Measurements from ENCODE around the gene PPP4C. TPM values are rescaled to one million over a fixed set of nuclear protein-coding genes. Genes with fewer than 3 reads are reported as not detected.
A peak's percentile ranks its signal among the peaks of the same experiment; 100 is the strongest.

Gene PPP4C
- total RNA-seq, result 175 and 178 TPM in 2 replicates

DNA sequence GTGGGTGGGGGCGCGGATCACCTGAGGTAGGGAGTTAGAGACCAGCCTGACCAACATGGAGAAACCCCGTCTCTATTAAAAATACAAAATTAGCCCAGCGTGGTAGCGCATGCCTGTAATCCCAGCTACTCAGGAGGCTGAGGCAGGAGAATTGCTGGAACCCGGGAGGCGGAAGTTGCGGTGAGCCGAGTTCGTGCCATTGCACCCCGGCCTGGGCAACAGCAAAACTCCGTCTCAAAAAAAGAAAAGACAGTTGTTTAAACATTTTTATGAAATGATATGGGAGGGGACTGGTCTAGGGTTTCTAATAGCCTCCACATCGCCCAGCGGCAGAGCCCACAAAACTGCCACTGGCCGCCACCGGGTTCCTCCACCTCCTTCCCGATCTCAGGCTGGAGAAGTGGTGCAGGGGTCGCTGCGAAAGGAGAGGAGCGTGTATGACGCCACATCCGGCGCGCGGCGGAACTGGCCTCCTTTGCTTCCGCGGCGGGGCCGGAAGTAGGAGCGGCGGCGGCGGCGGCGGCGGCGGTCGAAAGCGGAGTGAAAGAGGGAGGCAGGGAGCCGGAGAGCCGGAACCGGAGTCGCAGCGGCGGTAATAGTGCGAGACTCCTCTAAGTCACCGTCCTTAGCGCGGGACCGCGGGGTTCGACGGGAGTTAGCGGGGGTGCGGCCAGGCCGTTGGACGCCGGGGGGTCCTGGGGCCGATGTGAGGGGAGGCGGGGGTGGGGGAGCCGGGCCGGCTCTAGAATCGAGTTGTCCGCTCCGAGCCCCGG, at the start of gene PPP4C:
PPP4C (plus strand) TSS at position 492 of the 773 bp plus-strand sequence. CDS start 384 bp downstream, outside the sequence.
- peak within 1 kb of the TSS; percentile 92 for H3K4me2 ChIP-seq (ENCODE audit: insufficient read depth, low read length)
- H3K79me2 ChIP-seq (ENCODE audit: insufficient read depth, low read length), result peaks cover 65% of the 10 kb centered on the region
- H2AFZ ChIP-seq (ENCODE audit: low read length), result peak within 1 kb of the TSS; percentile 74
- H3K27me3 ChIP-seq (ENCODE audit: insufficient read depth, low read length), result no peaks in the 10 kb centered on the region
- no peaks in the 10 kb centered on the region for H3K9me3 ChIP-seq (ENCODE audit: low read depth, low read length)
- TF ChIP-seq, protein P1, sequence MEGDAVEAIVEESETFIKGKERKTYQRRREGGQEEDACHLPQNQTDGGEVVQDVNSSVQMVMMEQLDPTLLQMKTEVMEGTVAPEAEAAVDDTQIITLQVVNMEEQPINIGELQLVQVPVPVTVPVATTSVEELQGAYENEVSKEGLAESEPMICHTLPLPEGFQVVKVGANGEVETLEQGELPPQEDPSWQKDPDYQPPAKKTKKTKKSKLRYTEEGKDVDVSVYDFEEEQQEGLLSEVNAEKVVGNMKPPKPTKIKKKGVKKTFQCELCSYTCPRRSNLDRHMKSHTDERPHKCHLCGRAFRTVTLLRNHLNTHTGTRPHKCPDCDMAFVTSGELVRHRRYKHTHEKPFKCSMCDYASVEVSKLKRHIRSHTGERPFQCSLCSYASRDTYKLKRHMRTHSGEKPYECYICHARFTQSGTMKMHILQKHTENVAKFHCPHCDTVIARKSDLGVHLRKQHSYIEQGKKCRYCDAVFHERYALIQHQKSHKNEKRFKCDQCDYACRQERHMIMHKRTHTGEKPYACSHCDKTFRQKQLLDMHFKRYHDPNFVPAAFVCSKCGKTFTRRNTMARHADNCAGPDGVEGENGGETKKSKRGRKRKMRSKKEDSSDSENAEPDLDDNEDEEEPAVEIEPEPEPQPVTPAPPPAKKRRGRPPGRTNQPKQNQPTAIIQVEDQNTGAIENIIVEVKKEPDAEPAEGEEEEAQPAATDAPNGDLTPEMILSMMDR (IDR thresholded peaks at IDR 0.05; ENCODE audit: extremely low read depth, low read depth, low read length), result no peak
- peak within 1 kb of the TSS; percentile 70 for H3K27ac ChIP-seq (ENCODE audit: low read depth, low read length)
- H3K4me3 ChIP-seq (ENCODE audit: insufficient read depth, low read length), result peak within 1 kb of the TSS; percentile 99
- DNase-seq (ENCODE audit: insufficient read length, low spot score, missing footprints), result peak; percentile 99
- H3K36me3 ChIP-seq (ENCODE audit: insufficient read depth, low read length), result peaks cover 54% of the 10 kb centered on the region
- peaks cover 35% of the 10 kb centered on the region for H4K20me1 ChIP-seq (ENCODE audit: insufficient read depth, low read length)
- H3K4me1 ChIP-seq (ENCODE audit: insufficient read depth, low read length), result peaks cover 17% of the 10 kb centered on the region

DNA sequence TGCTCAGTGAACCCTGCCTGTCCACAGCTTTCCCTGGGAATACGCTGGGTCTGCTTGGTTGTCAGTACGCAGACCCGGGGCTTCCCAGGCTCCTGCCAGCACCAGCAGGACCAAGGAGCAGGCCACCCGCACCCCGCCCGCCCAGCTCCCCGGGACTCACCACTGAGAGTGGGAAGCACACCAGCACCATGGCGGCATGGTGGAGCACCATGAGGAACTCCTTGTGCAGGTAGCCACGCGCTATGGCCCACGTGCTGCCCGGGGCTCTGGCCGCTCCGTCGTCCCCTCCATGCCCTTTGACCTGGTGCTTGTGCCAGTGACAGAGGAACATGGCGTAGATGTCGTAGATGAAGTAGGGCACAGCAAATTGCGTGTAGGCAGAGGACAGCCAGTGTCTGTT, 49.3 kb upstream of the PPP4C start:
- Histone ChIP-seq H3K4me1 (ENCODE audit: insufficient read depth, low read length) (no peaks in the 10 kb centered on the region), H2AFZ (ENCODE audit: low read length) (no peak overlapping the region), H3K9me3 (ENCODE audit: low read depth, low read length) (no peaks in the 10 kb centered on the region), H3K27me3 (ENCODE audit: insufficient read depth, low read length) (peaks cover 37% of the 10 kb centered on the region), H3K79me2 (ENCODE audit: insufficient read depth, low read length) (no peaks in the 10 kb centered on the region), H4K20me1 (ENCODE audit: insufficient read depth, low read length) (peaks cover under 1% of the 10 kb centered on the region), H3K4me2 (ENCODE audit: insufficient read depth, low read length) (no peak overlapping the region), H3K27ac (ENCODE audit: low read depth, low read length) (no peak overlapping the region), H3K4me3 (ENCODE audit: insufficient read depth, low read length) (no peak overlapping the region), H3K36me3 (ENCODE audit: insufficient read depth, low read length) (no peaks in the 10 kb centered on the region)
- DNase-seq (ENCODE audit: insufficient read length, low spot score, missing footprints), result no peak
- TF ChIP-seq, protein P1 (IDR thresholded peaks at IDR 0.05; ENCODE audit: extremely low read depth, low read depth, low read length), result no peak

DNA sequence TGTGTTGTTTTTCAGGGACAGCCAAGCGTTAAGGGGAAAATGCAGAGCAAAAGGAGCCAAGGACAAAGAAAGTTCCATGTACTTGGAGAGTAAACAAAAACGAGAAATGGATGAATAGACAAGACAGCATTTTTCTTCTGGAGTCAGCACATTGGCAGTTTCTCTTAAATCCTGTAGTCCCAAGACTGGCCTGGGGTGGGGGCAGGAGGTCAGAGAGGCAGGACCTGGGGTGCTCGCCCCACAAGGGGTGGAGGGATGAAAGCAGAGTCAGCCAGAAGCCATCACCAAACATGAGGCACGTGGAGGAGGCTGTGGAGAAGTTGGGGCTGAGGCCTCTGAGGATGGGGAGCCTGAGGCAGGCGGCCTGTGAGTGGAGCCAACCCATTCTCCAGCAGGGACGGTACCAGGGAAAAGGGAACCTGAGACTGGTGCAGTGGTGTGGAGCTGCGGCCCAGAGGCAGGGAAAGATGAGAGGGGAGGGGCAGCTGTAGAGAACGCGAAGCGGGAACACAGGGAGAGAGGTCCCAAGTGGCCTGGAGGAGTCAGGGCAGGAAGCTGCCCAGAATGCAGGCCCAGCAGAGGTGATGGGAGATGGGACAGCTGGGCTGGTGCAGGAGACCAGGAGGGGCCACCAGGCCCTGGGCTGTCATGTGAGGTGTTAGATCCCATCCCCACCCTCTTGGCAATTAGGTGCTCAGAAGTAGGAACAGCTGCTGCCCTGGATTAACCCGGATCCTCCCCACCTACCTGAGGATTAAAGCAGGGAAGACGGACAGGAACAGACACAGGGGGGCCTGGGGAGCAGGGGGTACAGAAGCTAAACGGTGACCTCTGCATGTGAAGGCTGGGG, 48.0 kb upstream of the PPP4C start:
- Histone ChIP-seq H3K36me3 (ENCODE audit: insufficient read depth, low read length) (no peaks in the 10 kb centered on the region), H3K27me3 (ENCODE audit: insufficient read depth, low read length) (peaks cover 44% of the 10 kb centered on the region), H4K20me1 (ENCODE audit: insufficient read depth, low read length) (peaks cover 6% of the 10 kb centered on the region), H3K4me2 (ENCODE audit: insufficient read depth, low read length) (no peak overlapping the region), H2AFZ (ENCODE audit: low read length) (no peak overlapping the region), H3K9me3 (ENCODE audit: low read depth, low read length) (no peaks in the 10 kb centered on the region), H3K4me3 (ENCODE audit: insufficient read depth, low read length) (no peak overlapping the region), H3K27ac (ENCODE audit: low read depth, low read length) (no peak overlapping the region), H3K4me1 (ENCODE audit: insufficient read depth, low read length) (no peaks in the 10 kb centered on the region), H3K79me2 (ENCODE audit: insufficient read depth, low read length) (no peaks in the 10 kb centered on the region)
- TF ChIP-seq, protein P1 (IDR thresholded peaks at IDR 0.05; ENCODE audit: extremely low read depth, low read depth, low read length), result no peak
- DNase-seq (ENCODE audit: insufficient read length, low spot score, missing footprints), result no peak
